ENCODE data around the gene ZNF500. TPM values are rescaled to one million over a fixed set of nuclear protein-coding genes. Genes with fewer than 3 reads are reported as not detected.

ZNF500 gene
- total RNA-seq, 3 donors from 2014 or later (not counting 1 experiment from before 2014, with no cell fraction given) = 11.4 to 20.3 (median 13.0) TPM

DNA sequence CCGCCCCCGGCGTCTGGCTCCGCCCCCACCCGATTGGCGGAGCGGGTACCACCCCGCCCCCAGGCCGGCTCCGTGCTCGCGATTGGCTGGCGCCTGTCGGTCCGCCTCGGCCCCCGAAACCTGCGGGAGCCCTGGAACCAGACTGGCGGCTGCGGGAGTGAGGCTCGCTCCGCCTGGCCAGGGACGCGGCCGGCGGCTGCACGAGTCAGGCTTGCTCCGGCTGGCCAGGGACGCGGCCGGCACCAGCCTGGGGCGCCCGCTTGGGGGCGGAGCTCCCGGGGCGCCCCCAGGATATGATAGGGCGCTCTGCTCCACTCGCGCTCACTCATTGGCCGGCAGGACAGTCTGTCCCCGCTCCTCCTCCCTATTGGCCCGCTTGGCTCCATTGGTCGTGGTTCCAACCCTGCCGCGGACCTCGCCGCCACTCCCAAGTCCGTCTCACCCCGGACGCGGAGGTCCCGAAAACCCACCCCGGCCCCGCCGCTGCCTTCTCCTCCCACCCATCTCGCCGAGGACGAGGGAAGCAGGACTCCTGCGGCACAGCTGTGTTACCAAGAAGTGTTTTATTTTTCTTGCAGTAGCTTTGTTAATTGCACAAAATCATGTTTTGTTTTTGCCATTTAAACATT is 35.8 kb upstream of the ZNF500 start:
- Mint-ChIP-seq H3K4me3 (peak overlapping the region; percentile 82), H3K27me3 (ENCODE audit: low read depth in 2 of 2) (no peaks in the 10 kb centered on the region), H3K4me1 (peaks cover 0 to 10% of the 10 kb centered on the region in 2 donors), H3K27ac (peak overlapping the region; percentile 51 to 82), H3K36me3 (peaks cover 5% of the 10 kb centered on the region), H3K9me3 (no peaks in the 10 kb centered on the region)
- H3K9me3 ChIP-seq (ENCODE audit: control insufficient read depth, insufficient read depth, low read length) = no peaks in the 10 kb centered on the region
- WGBS (ENCODE audit: insufficient coverage) = under 1% methylated on average over 59 of the region's 59 CpGs
- peak; percentile 91 for DNase-seq
- peaks cover 27% of the 10 kb centered on the region for H3K4me1 ChIP-seq (ENCODE audit: control insufficient read depth, insufficient read depth, low read length)
- peaks cover 11% of the 10 kb centered on the region for H3K36me3 ChIP-seq (ENCODE audit: control insufficient read depth, insufficient read depth, low read length)
- H3K27ac ChIP-seq (ENCODE audit: low read length) = peak overlapping the region; percentile 58
- peak; percentile 93 to 97 (median 94) for ATAC-seq
- no peaks in the 10 kb centered on the region for H3K27me3 ChIP-seq (ENCODE audit: control insufficient read depth, insufficient read depth, low read length)
- TF ChIP-seq, protein P1, sequence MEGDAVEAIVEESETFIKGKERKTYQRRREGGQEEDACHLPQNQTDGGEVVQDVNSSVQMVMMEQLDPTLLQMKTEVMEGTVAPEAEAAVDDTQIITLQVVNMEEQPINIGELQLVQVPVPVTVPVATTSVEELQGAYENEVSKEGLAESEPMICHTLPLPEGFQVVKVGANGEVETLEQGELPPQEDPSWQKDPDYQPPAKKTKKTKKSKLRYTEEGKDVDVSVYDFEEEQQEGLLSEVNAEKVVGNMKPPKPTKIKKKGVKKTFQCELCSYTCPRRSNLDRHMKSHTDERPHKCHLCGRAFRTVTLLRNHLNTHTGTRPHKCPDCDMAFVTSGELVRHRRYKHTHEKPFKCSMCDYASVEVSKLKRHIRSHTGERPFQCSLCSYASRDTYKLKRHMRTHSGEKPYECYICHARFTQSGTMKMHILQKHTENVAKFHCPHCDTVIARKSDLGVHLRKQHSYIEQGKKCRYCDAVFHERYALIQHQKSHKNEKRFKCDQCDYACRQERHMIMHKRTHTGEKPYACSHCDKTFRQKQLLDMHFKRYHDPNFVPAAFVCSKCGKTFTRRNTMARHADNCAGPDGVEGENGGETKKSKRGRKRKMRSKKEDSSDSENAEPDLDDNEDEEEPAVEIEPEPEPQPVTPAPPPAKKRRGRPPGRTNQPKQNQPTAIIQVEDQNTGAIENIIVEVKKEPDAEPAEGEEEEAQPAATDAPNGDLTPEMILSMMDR (IDR thresholded peaks at IDR 0.05) = no peak
- H3K4me3 ChIP-seq (ENCODE audit: low read length) = peak overlapping the region; percentile 35
- intact Hi-C loops (cut with micrococcal nuclease) = loop anchor here (2.0 kb wide), 2 partner anchors 46 to 68 kb away; partner anchors contain the start of genes ANKS3 and DNAAF8

DNA sequence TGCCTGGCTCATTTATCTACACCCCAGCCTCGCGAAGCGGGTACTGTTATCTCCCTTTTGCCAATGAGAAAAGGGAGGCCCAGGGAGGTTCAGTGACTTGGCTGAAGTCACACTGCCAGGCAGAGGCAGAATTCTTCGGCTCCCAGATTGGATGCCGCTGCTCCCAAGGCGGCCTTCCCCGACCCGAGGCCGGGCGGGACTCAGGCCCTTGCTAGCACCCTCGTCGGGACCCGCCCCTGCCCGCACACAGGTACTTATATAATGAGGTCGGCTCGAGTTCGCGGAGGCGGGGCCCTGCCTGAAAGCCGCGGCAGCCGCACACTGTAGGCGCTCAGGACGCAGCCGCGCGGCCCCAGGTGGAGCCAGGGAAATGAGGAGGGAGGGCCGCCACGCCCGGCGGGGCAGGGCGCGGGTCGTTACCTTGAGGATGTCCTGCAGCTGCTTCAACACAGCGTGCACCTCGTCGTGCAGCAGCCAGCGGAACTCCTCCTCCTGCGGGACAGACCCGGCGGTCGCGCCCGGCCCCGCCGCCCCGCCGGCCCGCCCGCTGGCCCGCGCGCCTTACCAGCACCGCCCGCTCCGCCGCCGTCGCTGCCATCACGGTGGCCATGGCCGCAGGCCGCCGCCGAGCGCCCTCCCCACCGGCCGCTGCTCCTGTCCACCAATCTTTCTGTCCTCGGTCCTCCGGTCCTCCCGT is 35.1 kb upstream of the ZNF500 start, which contains the start of gene ROGDI:
ROGDI (minus strand) TSS at position 672 of the 697 bp plus-strand sequence; CDS start at position 610, 62 bp downstream.
- H3K27me3 ChIP-seq (ENCODE audit: control insufficient read depth, insufficient read depth, low read length) = no peaks in the 10 kb centered on the region
- Mint-ChIP-seq H3K27ac (peak within 1 kb of the TSS; percentile 66 to 82), H3K27me3 (ENCODE audit: low read depth in 2 of 2) (no peaks in the 10 kb centered on the region), H3K4me1 (peaks cover 0 to 10% of the 10 kb centered on the region in 2 donors), H3K4me3 (peak within 1 kb of the TSS; percentile 90), H3K36me3 (no peaks in the 10 kb centered on the region), H3K9me3 (no peaks in the 10 kb centered on the region)
- peak within 1 kb of the TSS; percentile 35 for H3K4me3 ChIP-seq (ENCODE audit: low read length)
- H3K36me3 ChIP-seq (ENCODE audit: control insufficient read depth, insufficient read depth, low read length) = peaks cover 5% of the 10 kb centered on the region
- DNase-seq (peak in 1 of 2 donors; percentile 90), ATAC-seq (peak; percentile 38 to 60 (median 48))
- TF ChIP-seq, protein P1 (IDR thresholded peaks at IDR 0.05) = no peak
- no peaks in the 10 kb centered on the region for H3K9me3 ChIP-seq (ENCODE audit: control insufficient read depth, insufficient read depth, low read length)
- H3K27ac ChIP-seq (ENCODE audit: low read length) = peak within 1 kb of the TSS; percentile 85
- peaks cover 27% of the 10 kb centered on the region for H3K4me1 ChIP-seq (ENCODE audit: control insufficient read depth, insufficient read depth, low read length)
- WGBS (ENCODE audit: insufficient coverage) = under 1% methylated on average over 70 of the region's 70 CpGs
- intact Hi-C loops (cut with micrococcal nuclease) = loop anchor here (2.0 kb wide), 2 partner anchors 47 to 67 kb away; partner anchors contain the start of genes ANKS3 and DNAAF8

DNA sequence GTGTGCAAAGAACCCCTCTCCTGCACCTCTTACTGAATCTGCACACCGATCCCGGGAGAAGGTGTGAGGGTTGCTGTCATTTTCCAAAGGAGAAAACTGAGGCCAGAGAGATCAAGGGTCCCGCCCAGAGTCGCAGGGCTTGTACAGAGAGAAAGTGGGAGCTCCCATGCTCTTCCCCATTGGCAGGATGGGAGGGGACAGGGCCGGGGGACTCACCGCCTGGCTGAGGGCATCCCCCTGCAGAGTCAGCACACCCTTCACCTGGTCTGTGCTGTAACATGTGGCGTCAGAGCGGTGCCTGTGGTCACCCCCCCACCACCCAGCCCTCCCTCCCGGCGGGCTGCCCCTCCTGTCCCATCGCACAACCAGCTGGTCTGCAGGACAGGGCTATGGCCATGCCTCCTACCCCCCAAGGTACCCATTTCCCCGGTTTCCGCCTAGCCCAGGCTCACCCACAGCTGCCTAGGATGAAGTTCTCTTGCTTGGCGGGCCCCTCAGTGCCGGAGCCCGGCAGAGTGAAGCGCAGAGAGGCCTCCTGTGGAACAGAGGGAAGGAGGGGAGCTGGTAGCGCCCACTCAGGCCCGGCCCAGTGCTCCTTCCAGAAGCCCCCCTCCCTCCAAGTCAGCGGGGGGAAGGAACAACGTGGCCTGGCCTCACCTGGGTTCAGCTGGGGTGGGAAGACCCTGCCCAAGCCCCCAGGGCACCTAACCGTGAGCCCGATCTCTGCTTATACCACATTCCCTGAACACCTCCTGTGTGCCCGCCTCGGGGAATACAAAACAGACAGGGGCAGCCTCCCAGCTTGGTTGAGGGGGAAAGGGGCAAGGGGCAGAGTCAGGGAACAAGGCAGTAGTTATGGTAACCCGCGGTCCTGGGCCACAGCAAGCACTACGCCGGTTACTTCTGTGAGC is 34.3 kb upstream of the ZNF500 start:
- intact Hi-C loops (cut with micrococcal nuclease) = no loop called here
- Mint-ChIP-seq H3K27me3 (ENCODE audit: low read depth in 2 of 2) (no peaks in the 10 kb centered on the region), H3K4me1 (peaks cover 0 to 10% of the 10 kb centered on the region in 2 donors), H3K9me3 (no peaks in the 10 kb centered on the region), H3K4me3 (peak overlapping the region; percentile 90), H3K36me3 (no peaks in the 10 kb centered on the region), H3K27ac (peak overlapping the region; percentile 66 to 82)
- Histone ChIP-seq H3K4me3 (ENCODE audit: low read length) (peak overlapping the region; percentile 35), H3K9me3 (ENCODE audit: control insufficient read depth, insufficient read depth, low read length) (no peaks in the 10 kb centered on the region), H3K27me3 (ENCODE audit: control insufficient read depth, insufficient read depth, low read length) (no peaks in the 10 kb centered on the region), H3K36me3 (ENCODE audit: control insufficient read depth, insufficient read depth, low read length) (peaks cover 3% of the 10 kb centered on the region), H3K4me1 (ENCODE audit: control insufficient read depth, insufficient read depth, low read length) (peaks cover 27% of the 10 kb centered on the region), H3K27ac (ENCODE audit: low read length) (peak overlapping the region; percentile 85)
- DNase-seq (no peak), ATAC-seq (no peak)
- 62% methylated on average over 23 of the region's 29 CpGs for whole genome bisulfite sequencing (ENCODE audit: insufficient coverage)
- TF ChIP-seq, protein P1 (IDR thresholded peaks at IDR 0.05) = no peak

Data from natural killer cell (primary cell).